Suprapubic skin (tissue), 3 donors: ENCODE measurements around the gene ADH4.
A peak's percentile ranks its signal among the peaks of the same experiment; 100 is the strongest.

Experiments
- POLR2AphosphoS5 ChIP-seq, 3 donors: sonication (generic); formaldehyde crosslinking; IDR thresholded peaks; one replicate each; pipeline ENCODE4 v1.6.1; 2017; ENCODE audit warnings: antibody characterized with exemption in 3 of 3
- TF ChIP-seq, protein P1 (sequence below), 2 donors: fragments of 200-600 bp in 1 of 2; fragments of 450-650 bp in 1 of 2; sonication (generic) in 1 of 2; IDR thresholded peaks; one replicate each; pipeline ENCODE4 v1.5.1; 2016 to 2019; ENCODE audit warnings: antibody characterized with exemption in 2 of 2, mild to moderate bottlenecking in 1 of 2, moderate library complexity in 1 of 2

DNA sequence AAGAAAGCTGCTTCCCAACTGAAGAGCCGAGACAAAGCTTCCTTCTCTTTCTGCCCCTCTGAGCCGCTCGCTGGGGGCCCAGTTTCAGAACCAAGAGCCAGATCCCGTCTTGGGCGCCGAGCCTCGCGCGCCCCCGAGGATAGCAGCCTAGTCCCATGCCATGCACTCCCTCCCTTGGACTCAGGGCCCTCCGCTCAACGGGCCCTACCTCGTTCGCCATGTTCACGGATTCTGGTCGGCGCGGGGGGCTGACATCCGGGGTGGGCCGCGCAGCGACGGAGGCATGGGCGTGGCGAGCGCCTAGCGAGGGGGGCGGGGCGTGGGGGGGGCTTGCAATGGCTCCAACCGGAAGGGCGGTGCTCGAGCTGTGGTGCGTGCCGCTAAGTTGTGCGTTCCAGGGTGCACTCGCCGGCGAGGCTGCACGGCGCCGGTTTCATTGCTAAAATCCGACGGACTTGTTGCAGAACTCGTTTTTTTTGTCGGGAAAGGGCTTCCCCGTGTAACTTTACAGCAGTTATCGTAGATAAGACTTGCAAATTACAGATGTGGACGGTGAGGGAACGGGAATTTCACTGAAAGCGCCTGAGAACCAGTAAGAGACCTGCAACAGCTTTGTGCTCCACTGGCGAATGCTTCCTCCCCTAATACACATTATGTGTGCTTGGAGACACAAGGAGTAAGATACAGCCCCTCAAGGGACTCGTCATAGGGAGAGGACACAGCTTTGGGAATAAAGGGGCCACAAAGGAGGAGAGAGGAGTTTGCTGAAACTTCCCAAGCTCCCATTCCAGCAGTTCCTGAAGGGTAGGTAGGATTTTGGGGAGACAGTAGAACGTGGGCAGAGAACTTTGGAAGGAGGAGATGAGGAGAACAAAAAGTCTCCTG is 55.4 kb downstream of the ADH4 start, which contains the start of gene ADH5:
- TF ChIP-seq, protein P1, sequence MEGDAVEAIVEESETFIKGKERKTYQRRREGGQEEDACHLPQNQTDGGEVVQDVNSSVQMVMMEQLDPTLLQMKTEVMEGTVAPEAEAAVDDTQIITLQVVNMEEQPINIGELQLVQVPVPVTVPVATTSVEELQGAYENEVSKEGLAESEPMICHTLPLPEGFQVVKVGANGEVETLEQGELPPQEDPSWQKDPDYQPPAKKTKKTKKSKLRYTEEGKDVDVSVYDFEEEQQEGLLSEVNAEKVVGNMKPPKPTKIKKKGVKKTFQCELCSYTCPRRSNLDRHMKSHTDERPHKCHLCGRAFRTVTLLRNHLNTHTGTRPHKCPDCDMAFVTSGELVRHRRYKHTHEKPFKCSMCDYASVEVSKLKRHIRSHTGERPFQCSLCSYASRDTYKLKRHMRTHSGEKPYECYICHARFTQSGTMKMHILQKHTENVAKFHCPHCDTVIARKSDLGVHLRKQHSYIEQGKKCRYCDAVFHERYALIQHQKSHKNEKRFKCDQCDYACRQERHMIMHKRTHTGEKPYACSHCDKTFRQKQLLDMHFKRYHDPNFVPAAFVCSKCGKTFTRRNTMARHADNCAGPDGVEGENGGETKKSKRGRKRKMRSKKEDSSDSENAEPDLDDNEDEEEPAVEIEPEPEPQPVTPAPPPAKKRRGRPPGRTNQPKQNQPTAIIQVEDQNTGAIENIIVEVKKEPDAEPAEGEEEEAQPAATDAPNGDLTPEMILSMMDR (IDR thresholded peaks at IDR 0.05): no peak
- TF ChIP-seq POLR2AphosphoS5 (IDR thresholded peaks at IDR 0.05): peak in 1 of 3 donors; percentile 53
